ENCODE data around the gene DACH1. TPM values are rescaled to one million over a fixed set of nuclear protein-coding genes. Genes with fewer than 3 reads are reported as not detected.

DACH1 gene
- total RNA-seq, 2 experiments from 2014 or later: not detected

GRCh38 chr13:71858647-71859046, 8.4 kb downstream of the DACH1 start:
- H3K27ac ChIP-seq (ENCODE audit: low read depth, low read length, poor library complexity, severe bottlenecking): no peak overlapping the region
- BruUV-seq (replicated peaks): no TSS peak
- no peaks in the 10 kb centered on the region for H3K36me3 ChIP-seq (ENCODE audit: insufficient read depth, low read length)
- H3K4me1 ChIP-seq (ENCODE audit: insufficient read depth, low read length, poor library complexity, severe bottlenecking): no peaks in the 10 kb centered on the region
- POLR2A ChIA-PET: no interaction called here
- H3K9me3 ChIP-seq (ENCODE audit: low read length): no peaks in the 10 kb centered on the region
- H3K79me2 ChIP-seq (ENCODE audit: insufficient read depth, low read depth, low read length): no peaks in the 10 kb centered on the region
- TF ChIP-seq EZH2phosphoT487 (IDR thresholded peaks at IDR 0.05; ENCODE audit: borderline replicate concordance, low read depth, low read length) (no peak), CTCF (conservative IDR thresholded peaks at IDR 0.05; ENCODE audit: low read length) (no peak)
- DNase-seq (ENCODE audit: low spot score): no peak
- CTCF ChIA-PET (ENCODE audit: unreplicated experiment): no interaction called here
- no peak overlapping the region for H3K4me3 ChIP-seq (ENCODE audit: low read depth, low read length, poor library complexity, severe bottlenecking)
- H3K4me2 ChIP-seq (ENCODE audit: low read length): no peak overlapping the region
- no peak overlapping the region for H2AFZ ChIP-seq (ENCODE audit: low read length)
- H3K9me2 ChIP-seq (ENCODE audit: insufficient read depth, low read length): no peaks in the 10 kb centered on the region
- H4K20me1 ChIP-seq (ENCODE audit: insufficient read depth, low read length): no peaks in the 10 kb centered on the region
- intact Hi-C loops (cut with micrococcal nuclease; ENCODE audit: unreplicated experiment): no loop called here

GRCh38 chr13:71856548-71857043, 10.4 kb downstream of the DACH1 start:
- no peak overlapping the region for H3K4me3 ChIP-seq (ENCODE audit: low read depth, low read length, poor library complexity, severe bottlenecking)
- no peaks in the 10 kb centered on the region for H3K9me3 ChIP-seq (ENCODE audit: low read length)
- H3K27ac ChIP-seq (ENCODE audit: low read depth, low read length, poor library complexity, severe bottlenecking): no peak overlapping the region
- no TSS peak for BruUV-seq (replicated peaks)
- no peak overlapping the region for H3K4me2 ChIP-seq (ENCODE audit: low read length)
- POLR2A ChIA-PET: no interaction called here
- CTCF ChIA-PET (ENCODE audit: unreplicated experiment): no interaction called here
- no peaks in the 10 kb centered on the region for H3K9me2 ChIP-seq (ENCODE audit: insufficient read depth, low read length)
- no peaks in the 10 kb centered on the region for H3K36me3 ChIP-seq (ENCODE audit: insufficient read depth, low read length)
- H4K20me1 ChIP-seq (ENCODE audit: insufficient read depth, low read length): no peaks in the 10 kb centered on the region
- no peaks in the 10 kb centered on the region for H3K4me1 ChIP-seq (ENCODE audit: insufficient read depth, low read length, poor library complexity, severe bottlenecking)
- intact Hi-C loops (cut with micrococcal nuclease; ENCODE audit: unreplicated experiment): no loop called here
- TF ChIP-seq CTCF (conservative IDR thresholded peaks at IDR 0.05; ENCODE audit: low read length): no peak
- no peak for TF ChIP-seq EZH2phosphoT487 (IDR thresholded peaks at IDR 0.05; ENCODE audit: borderline replicate concordance, low read depth, low read length)
- no peak overlapping the region for H2AFZ ChIP-seq (ENCODE audit: low read length)
- DNase-seq (ENCODE audit: low spot score): no peak
- H3K79me2 ChIP-seq (ENCODE audit: insufficient read depth, low read depth, low read length): no peaks in the 10 kb centered on the region

GRCh38 chr13:71854401-71854800, 12.6 kb downstream of the DACH1 start:
- CTCF ChIA-PET (ENCODE audit: unreplicated experiment): no interaction called here
- POLR2A ChIA-PET: interaction anchor here (0.8 kb wide), 1 partner anchor 9 kb away, joined by 4 read pairs; no protein-coding TSS in a partner anchor

More at GRCh38 chr13:71854401-71854800, 12.6 kb downstream of the DACH1 start:
- no peak for TF ChIP-seq CTCF (conservative IDR thresholded peaks at IDR 0.05; ENCODE audit: low read length)
- no peak for TF ChIP-seq EZH2phosphoT487 (IDR thresholded peaks at IDR 0.05; ENCODE audit: borderline replicate concordance, low read depth, low read length)
- Histone ChIP-seq H3K4me3 (ENCODE audit: low read depth, low read length, poor library complexity, severe bottlenecking) (no peak overlapping the region), H3K4me2 (ENCODE audit: low read length) (no peak overlapping the region), H2AFZ (ENCODE audit: low read length) (no peak overlapping the region), H3K9me2 (ENCODE audit: insufficient read depth, low read length) (no peaks in the 10 kb centered on the region), H3K4me1 (ENCODE audit: insufficient read depth, low read length, poor library complexity, severe bottlenecking) (no peaks in the 10 kb centered on the region), H4K20me1 (ENCODE audit: insufficient read depth, low read length) (no peaks in the 10 kb centered on the region), H3K36me3 (ENCODE audit: insufficient read depth, low read length) (no peaks in the 10 kb centered on the region), H3K9me3 (ENCODE audit: low read length) (no peaks in the 10 kb centered on the region), H3K27ac (ENCODE audit: low read depth, low read length, poor library complexity, severe bottlenecking) (no peak overlapping the region), H3K79me2 (ENCODE audit: insufficient read depth, low read depth, low read length) (no peaks in the 10 kb centered on the region)
- DNase-seq (ENCODE audit: low spot score): no peak
- no TSS peak for BruUV-seq (replicated peaks)
- intact Hi-C loops (cut with micrococcal nuclease; ENCODE audit: unreplicated experiment): no loop called here

Measured in OCI-LY7 (cell line).